WERI-Rb-1 (cell line): ENCODE results near the gene SLC24A4.
"Not testable (repeated sequence)": the region's sequence is repeated elsewhere in the genome, so short reads cannot be mapped to it uniquely, and the experiment has no call there.

Experiments used
- DNase-seq: peaks from one replicate; pipeline ENCODE4 v3.0.0-alpha.2; 2020
- H3K27ac ChIP-seq: fragments of 250-450 bp; sonication (Bioruptor Pico); 2 replicates; pipeline ENCODE4 v1.5.1; 2020; ENCODE audit warnings: mild to moderate bottlenecking, moderate library complexity
- H3K27me3 ChIP-seq: fragments of 250-450 bp; sonication (Bioruptor Pico); 2 replicates; pipeline ENCODE4 v1.5.1; 2021; ENCODE audit warnings: mild to moderate bottlenecking, low read depth, moderate library complexity; ENCODE audit not compliant: insufficient read depth, severe bottlenecking
- H3K36me3 ChIP-seq: fragments of 250-450 bp; sonication (Bioruptor Pico); 2 replicates; pipeline ENCODE4 v1.5.1; 2020; ENCODE audit warnings: mild to moderate bottlenecking, moderate library complexity
- H3K4me3 ChIP-seq: 2 replicates; pipeline ENCODE4 v1.5.1; 2011; ENCODE audit warnings: low read depth, mild to moderate bottlenecking, control low read depth, low read length
- H3K9me3 ChIP-seq: fragments of 250-450 bp; sonication (Bioruptor Pico); 2 replicates; pipeline ENCODE4 v1.5.1; 2021; ENCODE audit warnings: mild to moderate bottlenecking, moderate library complexity; ENCODE audit not compliant: severe bottlenecking
- TF ChIP-seq, protein P1 (sequence below): IDR thresholded peaks from 2 replicates; pipeline ENCODE4 v1.5.1; 2011; ENCODE audit warnings: low read depth, mild to moderate bottlenecking, control low read depth, inconsistent platforms, low read length

The SLC24A4 gene

DNA sequence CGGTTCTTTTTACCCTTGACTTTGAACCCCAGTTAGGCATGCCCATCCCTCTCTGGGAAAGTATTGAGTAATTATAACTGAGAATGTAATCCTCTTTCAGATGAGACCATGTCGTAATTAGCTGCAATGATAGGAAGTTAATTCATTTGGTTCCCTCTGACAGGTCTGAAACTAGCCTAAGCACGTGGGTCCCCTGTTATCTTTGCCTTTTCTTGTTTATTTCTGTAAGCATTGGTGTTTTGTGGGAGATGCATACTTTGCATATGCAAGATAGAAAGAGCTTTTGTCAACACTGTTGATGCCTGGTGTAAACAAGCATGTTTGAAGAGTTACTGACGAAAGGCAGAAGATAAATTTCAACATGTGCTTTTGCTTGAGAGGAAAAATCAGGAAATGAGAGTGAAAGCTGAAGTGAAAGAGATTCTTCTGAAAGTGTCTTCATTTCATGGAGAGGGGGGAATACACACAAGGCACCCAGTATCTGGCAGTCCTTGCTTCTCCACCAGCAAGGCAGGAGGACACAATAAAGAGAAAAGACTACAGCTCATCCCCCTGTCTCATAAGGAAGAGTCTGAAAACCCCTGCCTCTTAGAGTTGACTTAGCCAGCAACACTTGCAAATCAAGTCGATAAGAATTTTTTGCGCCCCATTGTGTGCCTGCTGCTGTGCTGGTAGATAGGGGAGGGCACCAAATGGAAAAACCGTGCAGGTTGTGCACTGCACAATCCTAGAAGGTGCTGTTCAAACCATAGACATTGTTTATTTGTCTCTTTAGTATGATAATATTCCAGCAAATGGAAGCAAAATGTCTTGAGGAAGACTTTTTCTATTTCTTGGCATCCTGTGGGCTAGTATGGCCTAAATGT, 77.8 kb downstream of the SLC24A4 start:
- Histone ChIP-seq H3K4me3 (no peak overlapping the region), H3K27me3 (no peaks in the 10 kb centered on the region), H3K27ac (no peak overlapping the region), H3K36me3 (no peaks in the 10 kb centered on the region), H3K9me3 (peaks cover 9% of the 10 kb centered on the region)
- TF ChIP-seq, protein P1, sequence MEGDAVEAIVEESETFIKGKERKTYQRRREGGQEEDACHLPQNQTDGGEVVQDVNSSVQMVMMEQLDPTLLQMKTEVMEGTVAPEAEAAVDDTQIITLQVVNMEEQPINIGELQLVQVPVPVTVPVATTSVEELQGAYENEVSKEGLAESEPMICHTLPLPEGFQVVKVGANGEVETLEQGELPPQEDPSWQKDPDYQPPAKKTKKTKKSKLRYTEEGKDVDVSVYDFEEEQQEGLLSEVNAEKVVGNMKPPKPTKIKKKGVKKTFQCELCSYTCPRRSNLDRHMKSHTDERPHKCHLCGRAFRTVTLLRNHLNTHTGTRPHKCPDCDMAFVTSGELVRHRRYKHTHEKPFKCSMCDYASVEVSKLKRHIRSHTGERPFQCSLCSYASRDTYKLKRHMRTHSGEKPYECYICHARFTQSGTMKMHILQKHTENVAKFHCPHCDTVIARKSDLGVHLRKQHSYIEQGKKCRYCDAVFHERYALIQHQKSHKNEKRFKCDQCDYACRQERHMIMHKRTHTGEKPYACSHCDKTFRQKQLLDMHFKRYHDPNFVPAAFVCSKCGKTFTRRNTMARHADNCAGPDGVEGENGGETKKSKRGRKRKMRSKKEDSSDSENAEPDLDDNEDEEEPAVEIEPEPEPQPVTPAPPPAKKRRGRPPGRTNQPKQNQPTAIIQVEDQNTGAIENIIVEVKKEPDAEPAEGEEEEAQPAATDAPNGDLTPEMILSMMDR = no peak
- DNase-seq = no peak

DNA sequence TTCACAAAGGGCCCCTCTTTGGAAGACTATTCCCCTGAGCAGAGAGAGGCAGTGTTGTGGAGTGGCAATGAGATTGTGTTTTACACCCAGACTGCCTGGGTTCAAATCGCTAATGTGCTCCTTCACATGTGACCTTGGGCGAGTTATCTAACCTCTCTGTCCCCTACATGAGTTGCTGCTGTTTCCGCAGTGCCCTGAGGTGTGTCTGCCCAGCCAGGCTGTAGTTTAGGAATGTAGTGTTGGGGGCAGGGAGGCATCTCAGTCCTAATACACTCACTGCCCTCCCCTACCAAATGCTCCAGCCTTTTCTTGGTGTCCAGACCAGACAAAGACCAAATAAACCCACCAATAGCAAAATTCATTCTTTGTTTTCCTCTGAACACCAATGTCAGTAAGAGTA, 78.6 kb downstream of the SLC24A4 start:
- H3K4me3 ChIP-seq = no peak overlapping the region
- peaks cover 16% of the 10 kb centered on the region for H3K9me3 ChIP-seq
- TF ChIP-seq, protein P1 = no peak
- no peak for DNase-seq
- H3K36me3 ChIP-seq = no peaks in the 10 kb centered on the region
- no peak overlapping the region for H3K27ac ChIP-seq
- H3K27me3 ChIP-seq = no peaks in the 10 kb centered on the region

DNA sequence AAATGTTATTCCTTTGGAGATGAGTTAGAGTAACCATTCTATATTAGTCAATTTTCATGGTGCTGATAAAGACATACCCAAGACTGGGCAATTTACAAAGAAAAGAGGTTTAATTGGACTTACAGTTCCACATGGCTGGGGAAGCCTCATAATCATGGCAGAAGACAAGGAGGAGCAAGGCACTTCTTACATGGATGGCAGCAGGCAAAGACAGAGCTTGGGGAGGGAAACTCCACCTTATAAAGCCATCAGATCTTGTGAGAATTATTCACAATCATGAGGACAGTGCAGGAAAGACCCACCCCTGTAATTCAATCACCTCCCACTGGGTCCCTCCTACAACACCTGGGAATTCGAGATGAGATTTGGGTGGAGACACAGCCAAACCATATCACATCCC, 79.5 kb downstream of the SLC24A4 start:
- not testable (repeated sequence) for H3K27ac ChIP-seq, H3K4me3 ChIP-seq

DNA sequence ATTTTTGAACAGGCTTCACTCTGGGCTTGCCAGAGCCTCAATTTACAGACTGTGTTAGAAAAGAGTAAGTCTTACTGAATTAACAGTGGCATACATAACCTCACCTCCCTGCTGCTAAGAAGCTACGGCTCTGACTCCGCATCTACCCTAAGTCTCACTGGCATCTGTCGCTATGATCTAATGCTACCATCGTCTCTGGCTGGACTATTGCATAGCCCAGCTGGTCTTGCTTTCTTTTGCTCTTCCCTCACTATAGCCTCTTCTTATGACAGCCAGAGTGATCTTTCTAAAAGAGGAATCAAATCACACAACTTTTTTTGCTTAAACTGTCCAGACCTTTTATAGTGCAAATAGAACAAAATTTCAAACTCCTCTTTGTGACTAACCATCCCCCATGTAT, 81.1 kb downstream of the SLC24A4 start:
- no peak overlapping the region for H3K4me3 ChIP-seq
- H3K27ac ChIP-seq = peak overlapping the region; percentile 71
- no peaks in the 10 kb centered on the region for H3K27me3 ChIP-seq
- H3K36me3 ChIP-seq = no peaks in the 10 kb centered on the region
- TF ChIP-seq, protein P1 = no peak
- H3K9me3 ChIP-seq = peaks cover 21% of the 10 kb centered on the region
- DNase-seq = peak; percentile 71

More for the DNA sequence above, 79.5 kb downstream of the SLC24A4 start:
- peaks cover 21% of the 10 kb centered on the region for H3K9me3 ChIP-seq
- not testable (repeated sequence) for DNase-seq, H3K36me3 ChIP-seq, H3K27me3 ChIP-seq

DNA sequence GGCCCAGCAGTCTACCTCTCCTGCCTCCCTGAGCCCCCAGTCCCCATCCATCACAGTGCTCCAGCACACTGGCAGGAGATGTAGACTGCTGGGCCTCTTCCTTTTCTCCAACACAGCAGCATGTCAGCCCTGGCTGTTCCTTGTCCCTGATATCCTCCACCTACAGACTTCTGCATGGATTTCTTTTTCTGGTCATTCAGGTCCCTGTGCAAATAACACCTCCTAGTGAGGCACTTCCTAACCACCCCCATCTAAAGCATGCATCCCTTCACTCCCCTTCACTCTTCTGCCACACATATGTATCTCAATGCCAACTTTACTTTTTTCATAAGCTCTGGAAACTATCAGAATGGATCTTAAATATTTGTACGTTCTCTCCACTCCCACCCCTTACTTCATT, 81.5 kb downstream of the SLC24A4 start:
- Histone ChIP-seq H3K4me3 (no peak overlapping the region), H3K9me3 (peaks cover 21% of the 10 kb centered on the region), H3K27me3 (no peaks in the 10 kb centered on the region), H3K27ac (peak overlapping the region; percentile 71), H3K36me3 (no peaks in the 10 kb centered on the region)
- DNase-seq = no peak
- TF ChIP-seq, protein P1 = no peak

DNA sequence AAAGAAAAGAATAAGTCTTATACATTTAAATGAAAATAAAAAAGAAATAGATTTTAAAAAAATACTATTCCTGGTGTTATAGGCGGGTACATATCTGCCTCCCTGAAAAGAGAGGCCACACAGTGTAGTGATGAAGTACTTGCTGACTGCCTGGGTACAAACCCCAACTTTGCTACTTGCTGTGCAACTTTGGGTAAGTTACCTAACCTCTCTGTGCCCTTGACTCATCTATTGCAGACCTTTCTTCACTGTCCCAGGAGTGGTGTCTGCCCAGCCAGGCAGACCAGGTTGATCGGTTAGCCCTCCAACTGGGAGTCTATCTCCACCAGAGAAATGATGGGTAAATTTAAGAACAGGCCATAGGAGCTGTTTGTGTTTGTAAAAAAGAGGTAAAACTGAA, 82.0 kb downstream of the SLC24A4 start:
- DNase-seq = no peak
- no peaks in the 10 kb centered on the region for H3K36me3 ChIP-seq
- H3K27me3 ChIP-seq = no peaks in the 10 kb centered on the region
- peak overlapping the region; percentile 71 for H3K27ac ChIP-seq
- TF ChIP-seq, protein P1 = no peak
- H3K9me3 ChIP-seq = peaks cover 21% of the 10 kb centered on the region
- H3K4me3 ChIP-seq = no peak overlapping the region
